Muscle of back (tissue), 11 donors: ENCODE measurements around the gene GABRG3. TPM values are rescaled to one million over a fixed set of nuclear protein-coding genes. Genes with fewer than 3 reads are reported as not detected.
A peak's percentile ranks its signal among the peaks of the same experiment; 100 is the strongest.
"Not testable (repeated sequence)": the region's sequence is repeated elsewhere in the genome, so short reads cannot be mapped to it uniquely, and the experiment has no call there.

Source experiments
- DNase-seq, 3 donors: peaks; one replicate each; pipeline versions ENCODE4 v3.0.0 to v3.0.0-alpha.2; 2013
- polyA plus RNA-seq, 10 donors: library from polyadenylated mRNA; unstranded; fragments of 120-200 nt; gene quantifications; one replicate each; pipeline ENCODE4 v1.2.1, GENCODE V29; 2013; ENCODE audit not compliant: insufficient read length in 10 of 10

GABRG3 gene
- polyA plus RNA-seq, 10 donors = 0.09 to 0.56 (median 0.37) TPM

DNA sequence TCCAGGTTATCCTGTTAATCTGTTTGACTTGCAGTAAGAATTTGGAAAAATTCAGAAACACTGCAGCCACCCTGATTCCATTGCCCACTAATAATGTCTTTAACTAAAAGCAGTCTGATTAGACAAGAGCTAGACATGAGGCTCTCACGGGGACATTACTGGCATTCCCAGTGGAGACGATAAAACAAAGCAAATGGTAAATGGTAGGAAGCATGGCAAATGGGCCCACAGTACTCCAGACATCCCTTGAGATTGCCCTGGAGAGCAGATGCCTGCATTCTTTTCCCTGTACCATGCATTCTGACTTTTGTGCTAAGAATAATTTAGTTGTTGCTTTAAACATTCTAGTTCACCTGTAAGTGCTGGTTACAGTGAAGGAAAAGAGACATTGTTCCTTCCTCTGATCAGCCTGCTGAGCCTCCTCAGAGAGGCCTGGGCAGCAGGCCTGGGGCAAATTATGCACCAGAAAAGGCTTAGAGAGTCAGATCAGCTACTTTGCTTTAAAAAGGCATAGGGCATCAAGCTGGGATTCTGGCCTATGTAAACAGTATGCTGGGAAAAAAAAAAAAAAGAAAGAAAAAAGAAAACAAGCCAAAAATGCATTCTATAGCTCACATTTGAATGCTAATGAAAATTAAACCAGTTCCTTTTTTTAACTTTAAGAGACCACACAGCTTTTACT is 204.6 kb downstream of the GABRG3 start:
- DNase-seq = no peak

DNA sequence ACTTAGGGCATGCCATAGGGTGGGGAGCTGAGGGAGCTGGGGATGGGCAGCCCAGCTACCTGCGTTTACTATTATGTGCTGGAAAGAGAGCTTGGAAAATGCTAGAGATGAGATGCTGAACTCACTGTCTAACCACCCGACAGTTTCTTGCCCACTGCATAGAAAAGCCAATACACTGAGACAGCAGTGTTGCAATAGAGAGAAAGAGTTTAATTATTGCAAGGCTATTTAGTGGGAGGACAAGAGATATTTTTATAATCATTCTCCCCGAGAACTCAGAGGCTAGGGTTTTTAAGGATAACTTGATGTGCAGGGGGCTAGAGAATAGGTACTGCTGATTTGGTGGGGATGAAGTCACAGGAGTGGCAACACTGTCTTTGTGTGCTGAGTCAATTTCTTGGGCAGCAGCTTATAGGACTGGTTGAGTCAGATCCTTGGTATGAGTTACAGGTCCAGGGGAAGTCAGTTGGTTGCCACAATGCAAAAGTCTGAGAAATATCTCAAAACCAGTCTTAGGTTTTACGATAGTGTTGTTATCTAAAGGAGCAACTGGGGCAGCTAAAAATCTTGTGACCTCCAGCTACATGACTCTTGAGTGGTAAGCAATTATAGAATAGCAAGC is 205.9 kb downstream of the GABRG3 start:
- DNase-seq = no peak

DNA sequence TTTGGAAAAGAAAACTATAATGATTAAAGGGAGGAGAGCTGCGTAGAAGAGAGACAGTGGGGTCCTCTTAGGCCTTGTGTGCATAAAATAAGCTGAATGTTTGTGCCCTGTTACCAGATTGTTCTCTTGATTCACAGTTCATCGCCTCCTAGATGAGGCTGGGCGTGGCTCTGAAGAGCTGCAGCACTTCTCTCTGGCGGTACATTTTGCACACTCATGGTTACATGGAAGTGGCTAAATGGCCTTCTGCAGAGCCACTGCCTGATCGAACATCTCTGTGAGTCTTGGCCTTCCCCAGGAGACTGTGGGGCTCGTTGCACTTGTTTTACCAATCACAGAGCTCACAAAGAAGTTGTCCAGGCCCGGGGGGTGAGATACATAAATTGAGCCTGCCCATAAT is 208.8 kb downstream of the GABRG3 start:
- no peak for DNase-seq

DNA sequence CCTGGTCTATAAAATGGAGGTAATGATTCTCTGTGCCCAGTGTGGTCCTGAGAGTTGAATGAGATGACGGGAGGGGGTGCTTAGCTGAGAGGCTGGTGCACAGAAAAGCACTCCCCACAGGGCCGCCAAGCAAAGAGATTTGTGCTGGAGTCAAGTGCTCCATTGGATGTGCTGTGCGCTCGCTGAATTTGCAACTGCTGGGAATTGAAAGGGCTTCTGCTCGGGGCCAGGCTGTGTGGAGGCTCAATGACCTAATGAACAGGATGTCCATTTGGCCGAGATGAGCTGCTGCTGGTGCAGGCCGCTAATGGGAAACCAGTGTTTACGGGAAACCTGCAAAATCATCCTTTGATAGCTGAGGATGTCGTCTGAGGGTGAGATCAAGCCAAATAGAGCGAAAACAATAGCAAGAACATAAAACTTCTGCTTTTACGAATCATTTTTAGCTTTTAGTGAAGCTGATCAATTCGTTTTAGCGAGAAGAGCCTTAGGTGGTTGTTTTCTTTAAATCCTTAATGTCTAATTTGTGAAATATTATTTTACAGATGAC is 211.7 kb downstream of the GABRG3 start:
- peak; percentile 5 to 29 (median 27) for DNase-seq

GRCh38 chr15:27183201-27183600 is 212.2 kb downstream of the GABRG3 start:
- peak; percentile 48 to 75 (median 49) for DNase-seq

DNA sequence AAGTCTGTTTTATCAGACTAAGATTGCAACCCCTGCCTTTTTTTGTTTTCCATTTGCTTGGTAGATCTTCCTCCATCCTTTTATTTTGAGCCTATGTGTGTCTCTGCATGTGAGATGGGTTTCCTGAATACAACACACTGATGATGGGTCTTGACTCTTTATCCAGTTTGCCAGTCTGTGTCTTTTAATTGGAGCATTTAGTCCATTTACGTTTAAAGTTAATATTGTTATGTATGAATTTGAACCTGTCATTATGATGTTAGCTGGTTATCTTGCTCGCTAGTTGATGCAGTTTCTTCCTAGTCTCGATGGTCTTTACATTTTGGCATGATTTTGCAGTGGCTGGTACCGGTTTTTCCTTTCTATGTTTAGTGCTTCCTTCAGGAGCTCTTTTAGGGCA is 220.5 kb downstream of the GABRG3 start:
- DNase-seq = not testable (repeated sequence)

GRCh38 chr15:27196691-27197090 is 225.7 kb downstream of the GABRG3 start:
- no peak for DNase-seq

- DNase-seq = no peak
Observed at GRCh38 chr15:27201425-27201824, 230.4 kb downstream of the GABRG3 start.

DNA sequence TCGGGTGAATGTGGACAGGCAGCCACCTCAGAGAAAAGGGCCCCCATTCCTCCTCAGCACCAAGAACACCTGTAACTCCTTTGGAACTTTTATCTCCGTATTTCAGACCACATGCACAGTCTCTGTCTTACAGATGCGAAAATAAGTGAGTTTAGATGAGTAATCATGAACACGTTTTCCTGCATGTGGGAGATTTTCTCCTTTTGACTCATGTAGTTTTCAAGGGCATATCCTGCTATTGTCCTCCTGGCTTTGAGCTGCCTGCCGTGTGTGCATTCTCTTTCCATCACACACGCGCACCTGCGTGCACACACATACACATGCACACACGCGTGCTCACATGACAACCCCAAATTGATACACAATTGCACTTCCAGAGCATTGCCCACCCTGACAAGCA is 239.2 kb downstream of the GABRG3 start:
- DNase-seq = no peak

DNA sequence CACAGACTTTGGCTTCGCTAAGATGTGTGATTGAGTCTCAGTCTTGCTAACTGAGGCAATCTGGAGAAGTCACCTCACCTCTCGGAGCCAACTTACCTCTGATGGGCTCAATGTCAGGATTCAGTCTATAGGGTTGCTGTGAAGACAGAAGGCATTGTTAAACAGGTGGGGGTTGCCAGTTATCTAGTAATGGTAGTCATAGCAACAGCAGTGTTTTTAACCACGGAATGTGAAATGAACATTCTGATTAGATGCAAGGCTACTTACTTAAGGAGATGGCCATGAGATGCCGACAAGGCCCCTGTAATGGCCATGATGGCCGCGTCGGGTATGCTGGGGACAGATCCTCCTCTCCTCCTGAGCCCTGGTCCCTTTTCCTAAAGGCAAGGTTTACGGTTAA is 243.1 kb downstream of the GABRG3 start:
- no peak for DNase-seq

DNA sequence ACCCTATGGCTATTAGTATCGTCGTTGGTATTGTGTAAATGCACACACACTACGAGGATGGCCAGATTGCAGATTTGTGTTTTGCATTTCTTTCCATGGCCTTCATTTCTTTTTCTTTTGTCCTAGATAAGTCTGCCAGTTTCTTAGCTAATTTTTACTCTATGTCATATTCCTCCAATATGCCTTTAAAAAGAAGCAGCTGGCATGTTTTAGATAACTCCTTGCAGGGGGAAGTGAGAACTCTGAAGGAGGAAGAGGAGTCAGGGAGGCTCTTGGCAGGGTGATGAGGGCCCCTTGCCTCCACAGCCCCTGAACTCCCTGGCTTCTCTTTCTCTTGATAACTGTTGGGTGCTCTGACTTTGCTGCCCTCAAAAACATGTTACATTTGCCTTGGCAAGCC is 244.0 kb downstream of the GABRG3 start:
- no peak for DNase-seq

DNA sequence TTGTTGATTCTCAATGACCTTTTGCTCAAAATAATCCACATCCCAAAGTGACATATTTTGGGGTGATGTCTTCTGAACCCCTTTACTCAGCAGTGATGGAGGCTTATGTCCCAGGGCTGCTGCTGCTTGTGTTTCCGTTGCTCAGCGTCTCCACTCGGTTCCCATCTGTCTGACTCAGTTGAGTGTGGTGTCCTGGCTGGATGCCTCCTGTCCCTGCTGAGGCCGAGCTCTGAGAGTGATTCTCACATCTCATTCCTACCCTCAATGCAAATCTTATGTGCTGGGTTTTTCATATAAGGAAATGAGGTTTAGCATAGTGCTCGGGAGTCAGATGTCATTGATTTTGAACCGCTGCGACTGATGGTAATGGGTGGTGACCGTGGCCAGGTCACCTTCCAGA is 247.4 kb downstream of the GABRG3 start:
- DNase-seq = no peak

DNA sequence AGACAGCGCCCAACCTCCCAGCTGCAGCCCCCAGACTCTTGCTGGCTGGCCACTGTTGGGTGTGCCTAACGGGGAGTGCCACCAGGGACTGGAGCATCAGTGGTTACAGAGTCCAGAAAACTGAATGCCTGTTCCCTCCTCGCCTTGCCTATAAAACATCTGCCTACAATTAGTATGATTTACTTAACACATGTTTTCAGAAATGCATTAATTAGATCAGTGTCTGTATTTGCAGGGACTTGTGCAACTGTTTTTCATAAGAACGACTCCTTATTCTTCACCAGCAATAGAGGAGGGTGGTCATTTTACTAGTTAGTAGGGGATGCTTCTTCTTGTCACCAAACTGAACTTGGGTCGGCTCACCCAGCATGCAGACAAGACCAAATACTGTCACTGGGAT is 248.7 kb downstream of the GABRG3 start:
- DNase-seq = no peak

DNA sequence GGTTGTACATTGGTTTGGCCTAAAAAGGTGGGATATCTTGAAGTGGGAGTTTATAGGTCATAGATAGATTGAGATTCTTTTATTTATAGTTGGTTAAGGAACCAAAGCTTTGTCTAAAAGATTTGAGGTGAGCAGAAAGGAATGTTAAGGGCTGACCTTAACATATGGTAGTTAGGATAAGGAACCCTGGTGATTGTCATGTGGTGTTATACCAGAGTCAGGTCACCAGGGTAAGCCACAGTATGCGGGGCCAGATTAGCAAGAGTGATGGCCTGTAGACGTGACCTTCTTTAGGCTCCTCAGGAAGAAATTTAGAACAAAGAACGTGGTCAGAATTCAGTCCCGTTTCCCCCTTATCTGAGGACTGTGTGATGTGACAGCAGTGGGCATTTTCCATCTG is 249.2 kb downstream of the GABRG3 start:
- DNase-seq = no peak

DNA sequence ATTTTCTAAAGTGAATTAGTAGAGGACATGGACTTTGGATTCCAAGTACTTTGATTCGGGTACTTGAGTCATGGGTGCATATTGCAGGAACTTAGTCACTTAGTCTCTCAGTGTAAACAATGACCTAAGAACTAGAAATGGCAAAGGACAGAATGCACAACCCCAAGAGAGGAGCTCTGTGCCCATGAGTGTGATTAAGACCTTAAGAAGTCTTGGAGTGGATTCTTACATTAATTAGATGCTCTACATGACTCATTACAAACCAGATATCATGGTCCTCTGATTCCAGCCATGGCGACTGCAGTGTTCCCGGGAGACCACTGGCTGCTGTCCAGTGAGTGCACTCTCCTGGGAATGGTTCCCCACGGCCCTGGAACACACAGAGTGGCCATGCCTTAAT is 251.5 kb downstream of the GABRG3 start:
- DNase-seq = peak in 1 of 3 donors; percentile 77

DNA sequence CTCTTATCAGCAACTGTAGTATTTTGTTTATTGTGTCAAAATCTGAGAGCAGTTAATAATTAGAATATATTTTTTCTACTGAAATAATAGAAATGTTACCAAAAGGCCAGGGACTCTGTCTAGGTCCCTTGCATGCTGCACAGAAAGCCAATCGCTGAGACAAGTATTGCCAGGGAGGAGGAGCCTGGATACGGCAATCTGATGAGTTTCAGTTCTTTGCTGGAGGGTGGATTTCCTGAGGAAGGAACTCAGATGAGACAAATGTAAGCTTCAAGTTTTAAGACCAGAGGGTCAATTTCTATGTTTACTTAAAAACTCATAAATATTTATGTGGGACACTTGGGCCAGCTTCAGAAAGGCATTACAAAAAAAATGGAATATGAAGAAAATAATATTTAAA is 252.2 kb downstream of the GABRG3 start:
- no peak for DNase-seq

DNA sequence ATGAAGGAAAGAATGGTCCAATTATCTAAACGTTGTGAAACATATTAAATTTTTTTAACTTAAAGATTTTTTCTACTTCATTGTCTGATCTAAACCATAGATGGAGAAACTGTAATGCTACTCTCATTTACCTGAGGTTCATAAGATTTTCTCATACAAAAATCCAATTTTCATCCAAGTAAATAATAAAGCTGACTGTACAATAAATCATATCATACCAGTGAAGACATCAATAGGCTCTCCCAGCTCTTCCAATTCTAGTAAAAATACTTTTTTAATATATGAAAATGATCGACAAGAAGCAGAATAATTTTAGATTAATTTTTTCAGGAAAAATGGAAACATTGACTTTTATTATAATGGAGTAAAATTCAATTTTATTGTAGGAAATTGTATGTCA is 260.8 kb downstream of the GABRG3 start:
- no peak for DNase-seq

DNA sequence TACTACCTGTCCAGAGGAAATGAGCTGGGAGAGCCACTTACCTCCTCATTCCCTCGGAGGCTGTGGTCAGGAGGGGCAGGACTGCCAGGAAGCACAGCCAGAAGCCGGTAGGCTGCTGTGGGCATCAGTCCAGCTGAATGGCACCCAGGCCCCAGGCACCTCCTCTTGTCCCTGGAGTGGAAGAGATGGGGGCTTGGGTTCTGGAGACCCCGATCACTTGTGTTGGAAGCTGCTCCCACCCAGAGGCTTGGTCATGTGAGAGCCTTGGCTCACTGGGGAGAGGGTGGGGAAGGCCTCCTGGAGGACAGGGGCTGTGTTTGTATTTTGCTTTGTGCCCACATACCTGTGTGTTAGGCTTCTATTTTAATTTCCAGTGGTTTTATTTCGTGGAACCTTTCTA is 261.9 kb downstream of the GABRG3 start:
- DNase-seq = no peak

- DNase-seq = peak in 1 of 3 donors; percentile 29
Observed at GRCh38 chr15:27234593-27234992, 263.6 kb downstream of the GABRG3 start.

DNA sequence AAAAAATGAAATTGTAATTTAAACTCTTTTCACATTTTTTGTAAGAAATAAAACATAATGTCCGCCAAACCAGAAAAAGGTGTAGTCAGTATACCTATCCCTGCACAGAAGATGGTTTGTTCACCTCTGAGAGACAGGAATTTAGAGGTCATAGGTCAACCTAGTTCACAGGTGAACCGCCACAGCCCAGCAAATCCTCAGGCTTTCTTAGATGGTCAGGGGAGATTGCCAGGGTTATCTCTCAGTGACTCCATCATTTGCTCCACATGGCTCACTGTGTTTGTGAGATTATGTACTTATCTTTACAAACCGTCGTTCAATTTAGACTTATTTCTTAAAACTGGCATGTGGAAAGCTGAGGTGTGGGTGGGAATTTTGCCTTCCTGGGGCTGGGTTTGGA is 264.2 kb downstream of the GABRG3 start:
- DNase-seq = no peak

DNA sequence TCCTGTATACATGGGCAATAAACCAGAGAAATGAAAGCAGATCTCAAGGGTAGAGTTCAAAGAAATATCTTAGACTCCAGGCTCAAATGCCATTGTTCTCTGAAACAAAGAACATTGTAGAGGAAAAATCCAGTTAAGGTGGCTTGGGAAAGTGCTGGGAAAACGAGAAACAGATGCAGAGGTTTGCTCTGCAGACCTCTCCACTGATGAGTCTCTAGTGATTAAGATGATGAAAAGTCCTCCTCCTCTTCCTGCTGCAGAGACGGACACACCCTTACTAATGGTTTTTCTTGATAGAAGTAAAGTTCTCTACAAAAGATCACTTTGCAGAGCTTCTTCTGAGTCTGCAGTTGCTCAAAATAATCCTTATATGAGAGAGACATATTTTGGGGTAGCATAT is 264.7 kb downstream of the GABRG3 start:
- peak in 2 of 3 donors; percentile 44 to 65 for DNase-seq

DNA sequence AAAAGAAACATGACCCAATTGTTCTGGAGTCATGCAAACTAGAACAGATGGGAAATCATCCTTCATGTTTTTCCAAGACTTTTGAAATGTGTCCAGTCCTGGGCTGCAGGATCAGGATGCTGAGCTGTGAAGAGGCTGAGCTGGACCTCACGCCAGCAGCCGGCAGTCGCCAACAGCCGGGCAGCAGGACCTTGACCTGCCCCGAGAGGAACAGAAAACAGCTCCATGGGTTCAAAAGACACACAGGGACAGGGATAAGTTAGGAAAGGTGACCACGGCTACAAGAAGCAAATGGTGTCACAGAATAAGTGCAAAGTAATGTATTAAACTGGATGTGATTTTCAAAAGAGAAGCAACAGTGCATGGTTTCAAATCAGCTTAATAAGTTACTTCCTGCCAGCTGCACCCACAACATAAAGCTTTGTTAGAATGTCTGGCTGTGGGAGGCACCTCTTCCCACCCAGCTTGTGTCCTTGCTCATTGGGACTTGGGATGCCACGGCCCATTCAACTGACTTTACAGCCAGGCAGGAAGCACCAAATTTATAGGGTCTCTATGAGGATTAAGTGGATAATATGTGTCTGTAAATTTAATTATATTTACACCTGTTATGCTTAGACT is 266.4 kb downstream of the GABRG3 start:
- DNase-seq = peak in 1 of 3 donors; percentile 21

DNA sequence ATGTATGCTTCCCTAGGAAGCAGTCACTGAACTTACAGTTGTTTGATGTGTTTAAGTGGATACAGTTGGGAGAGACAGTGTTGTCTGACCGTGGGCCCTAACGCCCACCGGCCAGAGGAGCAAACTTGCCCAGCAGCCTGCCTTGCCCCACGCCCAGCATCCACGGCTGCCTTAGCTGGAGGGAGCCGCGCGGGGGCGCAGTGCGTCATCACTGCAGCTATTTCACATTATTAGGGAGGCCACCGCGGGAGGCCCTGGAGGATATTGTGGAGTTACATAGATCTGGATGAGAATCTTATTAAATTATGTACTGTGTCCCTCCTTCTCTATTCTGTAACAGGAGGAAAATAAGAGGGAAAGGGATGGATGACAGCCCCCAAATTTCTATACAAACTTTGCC is 267.2 kb downstream of the GABRG3 start:
- DNase-seq = peak in 1 of 3 donors; percentile 9
